ENCODE results near the gene RASA3. TPM values are rescaled to one million over a fixed set of nuclear protein-coding genes. Genes with fewer than 3 reads are reported as not detected.

The RASA3 gene
- polyA plus RNA-seq, 1 donor from 2014 or later, result 8.5 TPM

- Histone ChIP-seq H2AFZ (ENCODE audit: low read depth, low read length) (no peak overlapping the region), H3K9ac (ENCODE audit: low read length) (no peak overlapping the region)
- TF ChIP-seq TAF1 (IDR thresholded peaks at IDR 0.05; ENCODE audit: low read depth) (no peak), SMC3 (conservative IDR thresholded peaks at IDR 0.05; ENCODE audit: poor library complexity) (no peak), RAD21 (conservative IDR thresholded peaks at IDR 0.05) (no peak)
Measured at GRCh38 chr13:114015111-114015968, 117.1 kb downstream of the RASA3 start.

GRCh38 chr13:114013952-114014629 is 118.3 kb downstream of the RASA3 start:
- Histone ChIP-seq H3K27me3 (ENCODE audit: insufficient read depth, low read depth, low read length) (no peaks in the 10 kb centered on the region), H3K79me2 (replicated peaks; ENCODE audit: insufficient read depth, low read length) (no peaks in the 10 kb centered on the region), H4K20me1 (ENCODE audit: insufficient read depth) (no peaks in the 10 kb centered on the region), H3K9ac (ENCODE audit: low read length) (no peak overlapping the region), H3K36me3 (ENCODE audit: insufficient read depth, low read length) (peaks cover 6% of the 10 kb centered on the region), H3F3A (ENCODE audit: insufficient read depth, low read length, poor library complexity, severe bottlenecking) (no peaks in the 10 kb centered on the region), H3K4me2 (ENCODE audit: low read length) (no peak overlapping the region), H2AFZ (ENCODE audit: low read depth, low read length) (no peak overlapping the region), H3K4me3 (ENCODE audit: low read length) (no peak overlapping the region), H3K27ac (ENCODE audit: low read length) (no peak overlapping the region), H3K9me2 (ENCODE audit: insufficient read depth, low read length) (no peaks in the 10 kb centered on the region), H3K9me3 (ENCODE audit: low read length) (no peaks in the 10 kb centered on the region)
- TF ChIP-seq RAD21 (conservative IDR thresholded peaks at IDR 0.05) (no peak), SMC3 (conservative IDR thresholded peaks at IDR 0.05; ENCODE audit: poor library complexity) (no peak), EP300 (conservative IDR thresholded peaks at IDR 0.05; ENCODE audit: poor library complexity, severe bottlenecking) (no peak), TAF1 (IDR thresholded peaks at IDR 0.05; ENCODE audit: low read depth) (no peak), MXI1 (conservative IDR thresholded peaks at IDR 0.05; ENCODE audit: poor library complexity, severe bottlenecking) (no peak), REST (IDR thresholded peaks at IDR 0.05; ENCODE audit: borderline replicate concordance) (no peak), EZH2 (IDR thresholded peaks at IDR 0.05; ENCODE audit: borderline replicate concordance, insufficient read depth, low read length, poor library complexity, severe bottlenecking) (no peak), POLR2AphosphoS5 (IDR thresholded peaks at IDR 0.05) (no peak), CTCF (IDR thresholded peaks at IDR 0.05; ENCODE audit: poor library complexity, severe bottlenecking) (no peak)

More at GRCh38 chr13:114015111-114015968, 117.1 kb downstream of the RASA3 start:
- Histone ChIP-seq H3K79me2 (replicated peaks; ENCODE audit: insufficient read depth, low read length) (no peaks in the 10 kb centered on the region), H3K4me2 (ENCODE audit: low read length) (no peak overlapping the region), H3K4me3 (ENCODE audit: low read length) (no peak overlapping the region), H3K36me3 (ENCODE audit: insufficient read depth, low read length) (peaks cover 6% of the 10 kb centered on the region), H3K27ac (ENCODE audit: low read length) (no peak overlapping the region), H4K20me1 (ENCODE audit: insufficient read depth) (no peaks in the 10 kb centered on the region), H3K9me3 (ENCODE audit: low read length) (no peaks in the 10 kb centered on the region), H3K27me3 (ENCODE audit: insufficient read depth, low read depth, low read length) (no peaks in the 10 kb centered on the region), H3K9me2 (ENCODE audit: insufficient read depth, low read length) (no peaks in the 10 kb centered on the region), H3F3A (ENCODE audit: insufficient read depth, low read length, poor library complexity, severe bottlenecking) (no peaks in the 10 kb centered on the region)
